Lung (tissue), 12 donors: ENCODE measurements around the gene TENM3. TPM values are rescaled to one million over a fixed set of nuclear protein-coding genes. Genes with fewer than 3 reads are reported as not detected.

ENCODE experiments used
- ATAC-seq: fragments of 200-7000 bp; cut with Tn5 transposase; one replicate; pipeline ENCODE4 v1.9.1; 2020; ENCODE audit warnings: moderate number of reproducible peaks; ENCODE audit not compliant: insufficient read depth, low FRiP score
- DNase-seq, 3 donors: peaks; one replicate each; pipeline ENCODE4 v3.0.0-alpha.2; 2013 to 2017
- H3K27ac ChIP-seq, 2 donors: one replicate each; pipeline ENCODE4 v1.5.1; 2013; ENCODE audit warnings: mild to moderate bottlenecking in 2 of 2, moderate library complexity in 2 of 2, control low read depth in 1 of 2, inconsistent platforms in 1 of 2, low read depth in 1 of 2, low read length in 1 of 2
- H3K27me3 ChIP-seq, 3 donors: one replicate each; pipeline ENCODE4 v1.5.1; 2013; ENCODE audit warnings: low read length in 2 of 3; ENCODE audit not compliant: control insufficient read depth in 3 of 3, insufficient read depth in 3 of 3
- H3K36me3 ChIP-seq, 4 donors: one replicate each; pipeline ENCODE4 v1.5.1; 2013; ENCODE audit warnings: low read length in 4 of 4, mild to moderate bottlenecking in 1 of 4, moderate library complexity in 1 of 4; ENCODE audit not compliant: control insufficient read depth in 4 of 4, insufficient read depth in 4 of 4
- H3K4me1 ChIP-seq, 5 donors: one replicate each; pipeline ENCODE4 v1.5.1; 2013; ENCODE audit warnings: low read length in 5 of 5, mild to moderate bottlenecking in 2 of 5, moderate library complexity in 1 of 5; ENCODE audit not compliant: control insufficient read depth in 5 of 5, insufficient read depth in 5 of 5
- H3K4me3 ChIP-seq: one replicate; pipeline ENCODE4 v1.5.1; 2013; ENCODE audit warnings: mild to moderate bottlenecking, control low read depth, moderate library complexity
- H3K9ac ChIP-seq, 2 donors: one replicate each; pipeline ENCODE4 v1.5.1; 2013; ENCODE audit warnings: low read length in 2 of 2, control low read depth in 1 of 2; ENCODE audit not compliant: insufficient read depth in 1 of 2
- H3K9me3 ChIP-seq, 4 donors: one replicate each; pipeline ENCODE4 v1.5.1; 2013; ENCODE audit warnings: low read length in 3 of 4, mild to moderate bottlenecking in 1 of 4, moderate library complexity in 1 of 4; ENCODE audit not compliant: control insufficient read depth in 4 of 4, insufficient read depth in 3 of 4
- WGBS, 2 donors: extraction: QIAGEN DNeasy Blood & Tissue Kit; methylation state at CpG; one replicate each; pipeline ENCODE4 v1.1.7; 2013; 5-methylcytosine and 5-hydroxymethylcytosine counted together
- polyA plus RNA-seq, 2 donors: library from polyadenylated mRNA; stranded (reverse); fragments of 200-250 nt; gene quantifications; one replicate each; pipeline ENCODE4 v1.2.1, GENCODE V29; 2013
- total RNA-seq, 2 donors: library from RNA; depleted of rRNA in 1 of 2; stranded (reverse); fragments of >200 nt in 1 of 2; gene quantifications; one replicate each; pipeline ENCODE4 v1.2.1, GENCODE V29; 2014 to 2021
- TF ChIP-seq, protein P1 (sequence below): IDR thresholded peaks from 2 replicates; pipeline ENCODE4 v1.5.1; 2012; ENCODE audit warnings: mild to moderate bottlenecking; ENCODE audit errors: control extremely low read depth, extremely low read depth
- donor health status: control.
- donor health status: control.
- donor health status: Bipolar disorder and iron deficiency.
- donor health status: healthy.
- donor health status: DM: yes; HTN: yes; CAD: no.

TENM3 gene
- total and polyA plus RNA-seq, 4 donors: 0.14 to 5.3 (median 2.2) TPM

DNA sequence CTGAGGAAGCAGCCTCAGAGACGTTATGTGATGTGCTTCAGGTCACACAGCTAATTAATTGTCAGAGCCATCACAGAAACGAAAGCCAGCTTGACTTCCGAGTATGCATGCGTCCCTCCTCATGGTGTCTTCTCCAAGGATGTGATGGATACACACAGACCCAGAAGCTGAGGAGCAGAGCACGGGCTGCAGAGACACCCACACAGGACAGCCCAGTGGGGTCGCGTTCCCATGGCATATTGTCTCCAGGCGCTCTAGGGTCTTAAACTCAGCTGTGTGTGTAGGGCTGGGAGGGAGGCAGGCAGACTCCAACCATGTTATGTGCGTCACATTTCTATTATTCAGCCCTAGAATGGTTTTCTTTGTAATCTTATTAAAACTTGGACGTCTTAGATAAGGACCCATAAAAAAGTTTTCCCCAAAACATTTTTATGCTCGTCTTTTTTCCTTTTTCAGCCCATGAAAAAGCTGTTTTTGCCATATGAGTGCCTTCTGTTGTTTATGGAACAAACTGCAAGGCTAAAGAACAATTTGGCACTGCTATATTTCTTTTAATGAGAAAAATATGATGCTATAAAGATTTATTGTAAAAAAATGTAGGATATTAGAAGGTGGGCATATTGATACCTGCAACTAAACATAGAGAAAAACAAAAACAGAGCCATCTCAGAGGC, 48.5 kb downstream of the TENM3 start:
- ATAC-seq (no peak), DNase-seq (no peak)
- WGBS, 2 donors: 74 to 78% methylated on average over 11 of the region's 11 CpGs
- peaks cover 0 to 25% (median 0%) of the 10 kb centered on the region in 3 donors for H3K27me3 ChIP-seq
- H3K27ac ChIP-seq: no peak overlapping the region
- H3K4me3 ChIP-seq: no peak overlapping the region
- TF ChIP-seq, protein P1, sequence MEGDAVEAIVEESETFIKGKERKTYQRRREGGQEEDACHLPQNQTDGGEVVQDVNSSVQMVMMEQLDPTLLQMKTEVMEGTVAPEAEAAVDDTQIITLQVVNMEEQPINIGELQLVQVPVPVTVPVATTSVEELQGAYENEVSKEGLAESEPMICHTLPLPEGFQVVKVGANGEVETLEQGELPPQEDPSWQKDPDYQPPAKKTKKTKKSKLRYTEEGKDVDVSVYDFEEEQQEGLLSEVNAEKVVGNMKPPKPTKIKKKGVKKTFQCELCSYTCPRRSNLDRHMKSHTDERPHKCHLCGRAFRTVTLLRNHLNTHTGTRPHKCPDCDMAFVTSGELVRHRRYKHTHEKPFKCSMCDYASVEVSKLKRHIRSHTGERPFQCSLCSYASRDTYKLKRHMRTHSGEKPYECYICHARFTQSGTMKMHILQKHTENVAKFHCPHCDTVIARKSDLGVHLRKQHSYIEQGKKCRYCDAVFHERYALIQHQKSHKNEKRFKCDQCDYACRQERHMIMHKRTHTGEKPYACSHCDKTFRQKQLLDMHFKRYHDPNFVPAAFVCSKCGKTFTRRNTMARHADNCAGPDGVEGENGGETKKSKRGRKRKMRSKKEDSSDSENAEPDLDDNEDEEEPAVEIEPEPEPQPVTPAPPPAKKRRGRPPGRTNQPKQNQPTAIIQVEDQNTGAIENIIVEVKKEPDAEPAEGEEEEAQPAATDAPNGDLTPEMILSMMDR: no peak
- H3K9ac ChIP-seq: no peak overlapping the region
- no peaks in the 10 kb centered on the region for H3K36me3 ChIP-seq
- no peaks in the 10 kb centered on the region for H3K4me1 ChIP-seq
- peaks cover 0 to 3% (median 0%) of the 10 kb centered on the region in 4 donors for H3K9me3 ChIP-seq

DNA sequence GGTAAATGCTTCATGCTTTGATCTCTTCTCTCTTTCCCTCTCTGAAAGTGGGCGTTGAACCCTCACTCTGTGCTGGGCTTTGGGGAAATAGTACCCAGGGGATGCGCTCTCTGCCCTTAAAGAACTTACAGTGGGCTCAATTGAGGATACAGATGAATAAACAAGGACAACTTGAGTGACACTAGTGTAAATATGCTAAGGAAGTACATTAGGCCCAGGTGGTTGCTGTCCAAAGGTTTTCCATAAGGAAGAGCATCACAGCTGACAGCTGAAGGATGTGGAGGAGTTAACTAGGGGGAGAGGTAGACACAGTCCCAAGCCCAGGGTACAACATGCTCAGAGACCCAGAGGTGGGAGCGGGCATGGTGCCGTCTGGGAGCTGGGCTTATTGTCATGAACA, 49.4 kb downstream of the TENM3 start:
- DNase-seq: no peak
- Histone ChIP-seq H3K36me3 (no peaks in the 10 kb centered on the region), H3K9me3 (peaks cover 0 to 3% (median 0%) of the 10 kb centered on the region in 4 donors), H3K27me3 (peaks cover 0 to 27% (median 0%) of the 10 kb centered on the region in 3 donors), H3K9ac (no peak overlapping the region), H3K27ac (no peak overlapping the region), H3K4me3 (no peak overlapping the region), H3K4me1 (no peaks in the 10 kb centered on the region)
- TF ChIP-seq, protein P1: no peak
- no peak for ATAC-seq
- WGBS, 2 donors: 79 to 87% methylated on average over 4 of the region's 4 CpGs

DNA sequence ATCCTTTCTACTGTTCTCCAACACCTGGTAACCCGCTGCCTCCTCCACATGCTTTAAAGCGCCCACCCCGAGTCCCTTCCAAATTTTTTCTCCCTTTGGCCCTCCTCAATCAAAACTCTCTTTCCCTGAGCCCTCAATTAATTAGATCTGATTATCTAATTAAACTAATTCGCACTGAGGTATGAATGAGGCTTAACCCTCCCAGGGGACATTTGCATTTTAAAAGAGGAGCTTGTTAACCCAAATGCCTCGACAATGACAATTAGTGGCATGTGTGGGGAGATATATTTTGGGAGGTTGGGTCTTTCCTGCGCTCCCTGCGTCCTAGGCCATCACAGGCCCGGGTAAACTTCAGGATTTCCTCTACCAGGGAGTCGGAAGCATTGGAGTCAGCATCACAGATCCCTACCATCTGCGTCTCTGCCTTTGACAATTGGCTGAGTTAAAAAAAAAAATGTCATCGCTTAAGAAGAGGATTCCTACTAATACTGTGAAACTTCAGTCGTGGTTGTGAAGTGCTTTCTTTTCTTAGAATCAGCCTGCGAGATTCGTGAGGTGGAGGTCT, 50.6 kb downstream of the TENM3 start:
- ATAC-seq (no peak), DNase-seq (no peak)
- WGBS, 2 donors: 58 to 66% methylated on average over 14 of the region's 14 CpGs
- no peak overlapping the region for H3K9ac ChIP-seq
- peaks cover 0 to 3% (median 0%) of the 10 kb centered on the region in 4 donors for H3K9me3 ChIP-seq
- peaks cover 0 to 26% (median 0%) of the 10 kb centered on the region in 3 donors for H3K27me3 ChIP-seq
- no peak overlapping the region for H3K4me3 ChIP-seq
- no peak overlapping the region for H3K27ac ChIP-seq
- H3K4me1 ChIP-seq: no peaks in the 10 kb centered on the region
- H3K36me3 ChIP-seq: no peaks in the 10 kb centered on the region
- TF ChIP-seq, protein P1: no peak
